ENCODE results near the gene ZNF358. TPM values are rescaled to one million over a fixed set of nuclear protein-coding genes. Genes with fewer than 3 reads are reported as not detected.

Gene ZNF358
- total RNA-seq, 4 donors from 2014 or later, result 19.1 to 69.1 (median 33.8) TPM

- no peak overlapping the region for H3K27ac ChIP-seq
- TF ChIP-seq CTCF (IDR thresholded peaks at IDR 0.05) (no peak), POLR2A (IDR thresholded peaks at IDR 0.05) (no peak)
- intact Hi-C loops (cut with DNase I; ENCODE audit: low total_unique reads), result no loop called here
These were observed 18.6 kb upstream of the ZNF358 start for GRCh38 chr19:7497292-7497691.

DNA sequence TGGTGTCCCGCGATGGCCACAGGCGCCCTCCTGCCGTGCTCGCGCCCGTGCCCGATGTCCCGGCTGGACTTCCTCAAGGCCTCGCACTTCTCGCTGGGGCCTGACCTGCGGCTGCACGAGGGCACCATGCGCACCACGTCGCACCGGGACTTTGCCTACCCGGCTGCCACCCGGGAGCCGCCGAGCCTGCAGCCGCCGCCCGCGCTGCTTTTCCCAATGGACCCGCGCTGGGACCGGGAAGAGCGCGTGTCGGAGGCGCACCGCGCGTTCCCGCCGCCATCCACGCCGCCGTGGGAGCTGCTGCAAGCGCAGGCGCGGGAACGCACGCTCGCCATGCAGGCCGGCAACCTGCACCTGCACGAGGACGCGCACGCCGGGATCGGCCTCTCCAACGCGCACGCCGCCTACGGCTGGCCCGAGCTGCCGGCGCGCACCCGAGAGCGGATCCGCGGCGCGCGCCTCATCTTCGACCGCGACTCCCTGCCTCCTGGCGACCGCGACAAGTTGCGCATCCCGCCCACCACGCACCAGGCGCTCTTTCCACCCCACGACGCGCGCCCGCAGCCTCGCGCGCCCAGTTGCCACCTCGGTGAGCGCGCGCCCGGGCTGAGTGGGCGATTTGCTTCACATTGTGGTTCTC lies 15.0 kb upstream of the ZNF358 start:
- intact Hi-C loops (cut with DNase I; ENCODE audit: low total_unique reads), result no loop called here
- H3K9me3 ChIP-seq, result no peaks in the 10 kb centered on the region
- peaks cover 0 to 8% of the 10 kb centered on the region in 2 donors for H3K4me1 ChIP-seq
- no peak overlapping the region for H3K27ac ChIP-seq
- no peaks in the 10 kb centered on the region for H3K27me3 ChIP-seq
- TF ChIP-seq POLR2A (IDR thresholded peaks at IDR 0.05) (no peak), CTCF (IDR thresholded peaks at IDR 0.05) (no peak)
- H3K36me3 ChIP-seq, result no peaks in the 10 kb centered on the region
- peak overlapping the region in 1 of 2 donors; percentile 32 for H3K4me3 ChIP-seq
- no peak for DNase-seq

More at GRCh38 chr19:7497292-7497691, 18.6 kb upstream of the ZNF358 start:
- no peak for DNase-seq
- no peaks in the 10 kb centered on the region for H3K9me3 ChIP-seq
- H3K4me1 ChIP-seq, result peaks cover 0 to 8% of the 10 kb centered on the region in 2 donors
- no peak overlapping the region for H3K4me3 ChIP-seq
- H3K27me3 ChIP-seq, result no peaks in the 10 kb centered on the region
- no peaks in the 10 kb centered on the region for H3K36me3 ChIP-seq

DNA sequence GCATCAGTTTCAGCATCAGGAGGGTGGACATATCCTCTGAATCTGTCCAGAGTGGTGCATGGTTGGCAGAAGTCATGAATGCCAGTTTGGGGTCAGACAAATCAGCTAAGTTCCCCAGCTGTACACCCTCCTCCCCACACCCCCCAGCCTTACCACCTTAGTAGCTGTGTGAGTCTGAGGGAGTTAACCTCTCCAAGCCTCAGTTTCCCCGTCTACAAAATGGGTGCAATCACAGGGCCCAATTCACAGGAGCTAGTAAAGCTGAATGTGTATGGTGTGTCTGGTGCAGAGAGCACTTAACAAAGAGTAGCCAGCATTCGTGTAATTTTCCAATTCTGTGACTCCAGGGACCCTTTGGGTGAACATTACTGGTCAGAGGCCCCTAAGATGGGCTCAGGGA lies 13.4 kb upstream of the ZNF358 start:
- no peaks in the 10 kb centered on the region for H3K36me3 ChIP-seq
- no peaks in the 10 kb centered on the region for H3K9me3 ChIP-seq
- H3K27me3 ChIP-seq, result no peaks in the 10 kb centered on the region
- no peak for DNase-seq
- H3K27ac ChIP-seq, result no peak overlapping the region
- intact Hi-C loops (cut with DNase I; ENCODE audit: low total_unique reads), result no loop called here
- peaks cover 0 to 8% of the 10 kb centered on the region in 2 donors for H3K4me1 ChIP-seq
- TF ChIP-seq CTCF (IDR thresholded peaks at IDR 0.05) (no peak), POLR2A (IDR thresholded peaks at IDR 0.05) (no peak)
- H3K4me3 ChIP-seq, result no peak overlapping the region

DNA sequence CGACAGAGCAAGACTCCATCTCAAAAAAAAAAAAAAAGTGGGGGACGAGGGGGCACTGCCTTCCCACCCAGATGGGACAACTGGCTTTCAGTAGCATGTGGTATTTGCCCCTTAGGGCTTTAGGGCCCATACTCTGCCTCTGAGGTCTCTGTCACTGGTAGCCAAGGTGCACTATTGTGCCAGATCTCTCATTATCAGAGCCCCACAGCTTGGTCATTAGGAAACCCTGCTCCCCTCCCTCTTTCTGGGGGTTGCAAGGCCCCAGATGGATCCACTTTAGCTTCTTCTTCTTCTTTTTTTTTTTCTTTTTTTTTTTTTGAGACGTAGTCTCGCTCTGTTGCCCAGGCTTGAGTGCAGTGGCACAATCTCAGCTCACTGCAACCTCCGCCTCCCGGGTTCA lies 11.2 kb upstream of the ZNF358 start:
- no peaks in the 10 kb centered on the region for H3K27me3 ChIP-seq
- no peaks in the 10 kb centered on the region for H3K36me3 ChIP-seq
- no peak overlapping the region for H3K27ac ChIP-seq
- no peak for DNase-seq
- intact Hi-C loops (cut with DNase I; ENCODE audit: low total_unique reads), result no loop called here
- no peak for TF ChIP-seq CTCF (IDR thresholded peaks at IDR 0.05)
- H3K4me3 ChIP-seq, result no peak overlapping the region
- no peaks in the 10 kb centered on the region for H3K9me3 ChIP-seq
- H3K4me1 ChIP-seq, result peaks cover 0 to 8% of the 10 kb centered on the region in 2 donors

GRCh38 chr19:7505288-7505681 lies 10.6 kb upstream of the ZNF358 start:
- H3K4me1 ChIP-seq, result peaks cover 0 to 8% of the 10 kb centered on the region in 2 donors
- no peak for DNase-seq
- no peak overlapping the region for H3K4me3 ChIP-seq
- no peaks in the 10 kb centered on the region for H3K36me3 ChIP-seq
- intact Hi-C loops (cut with DNase I; ENCODE audit: low total_unique reads), result no loop called here
- no peak overlapping the region for H3K27ac ChIP-seq
- no peaks in the 10 kb centered on the region for H3K9me3 ChIP-seq
- no peak for TF ChIP-seq CTCF (IDR thresholded peaks at IDR 0.05)
- no peak for TF ChIP-seq POLR2A (IDR thresholded peaks at IDR 0.05)
- no peaks in the 10 kb centered on the region for H3K27me3 ChIP-seq

Data from uterus (tissue), 4 donors.